NK-92 (cell line): ENCODE data around the gene FAM174B.
"Not testable (repeated sequence)": the region's sequence is repeated elsewhere in the genome, so short reads cannot be mapped to it uniquely, and the experiment has no call there.

Experiments used
- DNase-seq: peaks from one replicate; lab custom pipeline; 2025; ENCODE audit not compliant: unreplicated experiment; lab: John Stamatoyannopoulos, UW

Gene FAM174B

GRCh38 chr15:92619145-92620101, 36.2 kb downstream of the FAM174B start:
- no peak for DNase-seq

DNA sequence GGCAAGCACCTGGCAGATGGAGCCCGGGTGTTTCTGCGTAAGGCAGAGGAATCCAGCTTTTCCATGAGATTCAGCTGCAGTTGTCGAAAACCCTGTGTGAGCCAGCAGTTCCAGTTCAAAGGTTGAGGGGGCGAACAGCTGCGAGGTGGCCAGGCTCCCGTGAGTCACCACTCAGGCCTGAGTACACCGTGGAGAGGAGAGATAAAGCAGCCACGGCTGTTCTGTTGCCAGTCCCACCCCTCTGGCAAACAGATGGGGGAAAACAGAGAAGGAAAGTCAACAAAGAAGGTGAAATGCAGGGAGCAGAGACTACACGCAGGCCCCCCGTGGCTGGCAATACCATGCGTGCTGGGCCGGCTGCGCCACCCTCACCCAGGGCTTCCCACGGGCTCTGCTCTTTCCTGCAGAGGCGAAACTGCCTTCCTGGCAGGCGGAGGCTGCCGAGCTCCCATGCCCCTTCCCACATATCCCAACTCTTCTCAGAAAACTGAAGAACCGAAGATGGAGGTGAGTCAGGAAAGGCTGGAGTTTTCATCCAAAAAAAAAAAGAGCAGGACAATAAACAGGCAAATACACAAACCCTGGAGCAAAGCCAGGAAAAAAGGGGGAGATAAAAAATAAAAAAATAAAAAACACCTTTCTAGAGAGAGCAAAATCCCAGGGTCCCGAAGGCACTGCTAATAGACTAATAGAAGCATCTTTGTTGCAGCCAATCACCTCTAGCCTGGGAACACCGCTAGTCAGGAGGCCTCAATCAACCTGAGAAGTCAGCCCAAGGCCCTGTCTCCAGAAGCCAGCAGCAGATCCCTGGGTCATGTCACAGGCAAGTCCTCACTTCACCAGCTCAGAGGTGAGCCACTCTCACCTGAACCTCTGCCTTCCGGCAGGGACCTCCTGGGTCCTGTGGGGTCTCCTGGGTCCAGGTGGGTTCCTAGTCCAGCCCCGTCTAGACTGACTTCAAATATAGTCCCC, 37.7 kb downstream of the FAM174B start:
- DNase-seq: no peak

GRCh38 chr15:92616621-92617548, 38.7 kb downstream of the FAM174B start:
- no peak for DNase-seq

- no peak for DNase-seq
Observed at GRCh38 chr15:92614791-92615785, 40.5 kb downstream of the FAM174B start.

DNA sequence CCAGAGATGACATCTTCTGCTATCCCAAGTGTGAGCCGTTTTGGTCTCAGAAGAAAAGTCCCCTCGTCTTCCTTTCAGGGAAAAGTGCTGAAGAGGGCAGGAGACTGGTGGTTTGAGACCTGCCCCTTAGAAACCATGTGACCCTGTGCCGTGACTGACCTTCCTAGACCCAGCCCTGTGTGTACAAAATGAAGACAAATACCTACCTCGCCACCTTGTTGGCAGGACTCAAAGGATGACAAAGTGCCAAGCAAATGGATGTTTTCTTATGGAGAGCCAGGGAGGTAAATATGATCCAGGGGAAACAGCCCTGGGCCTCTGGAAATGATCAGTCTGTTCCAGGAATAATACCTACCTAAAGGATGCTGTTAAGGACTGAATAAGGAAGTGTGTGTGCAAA, 41.3 kb downstream of the FAM174B start:
- no peak for DNase-seq

GRCh38 chr15:92613841-92614240, 41.7 kb downstream of the FAM174B start:
- no peak for DNase-seq

GRCh38 chr15:92612891-92613290, 42.7 kb downstream of the FAM174B start:
- no peak for DNase-seq

GRCh38 chr15:92611995-92612745, 43.4 kb downstream of the FAM174B start:
- DNase-seq: no peak

DNA sequence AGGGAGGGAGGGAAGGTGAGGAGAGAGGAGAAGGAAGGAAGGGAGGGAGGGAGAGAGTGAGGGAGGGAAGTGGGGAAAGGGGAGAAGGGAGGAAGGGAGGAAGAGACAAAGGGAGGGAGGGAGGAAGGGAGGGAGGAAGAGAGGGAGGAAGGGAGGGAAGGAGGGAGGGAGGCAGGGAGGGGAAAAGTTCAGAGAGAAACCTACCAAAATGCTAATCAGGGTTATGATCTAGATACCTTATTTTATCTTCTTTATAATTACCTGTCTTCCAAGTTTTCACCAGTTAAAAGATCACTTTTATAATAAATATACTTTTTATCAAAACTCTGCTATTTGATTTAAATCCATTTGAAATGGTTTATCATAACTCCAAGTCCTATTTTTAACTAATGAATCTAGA, 44.4 kb downstream of the FAM174B start:
- no peak for DNase-seq

DNA sequence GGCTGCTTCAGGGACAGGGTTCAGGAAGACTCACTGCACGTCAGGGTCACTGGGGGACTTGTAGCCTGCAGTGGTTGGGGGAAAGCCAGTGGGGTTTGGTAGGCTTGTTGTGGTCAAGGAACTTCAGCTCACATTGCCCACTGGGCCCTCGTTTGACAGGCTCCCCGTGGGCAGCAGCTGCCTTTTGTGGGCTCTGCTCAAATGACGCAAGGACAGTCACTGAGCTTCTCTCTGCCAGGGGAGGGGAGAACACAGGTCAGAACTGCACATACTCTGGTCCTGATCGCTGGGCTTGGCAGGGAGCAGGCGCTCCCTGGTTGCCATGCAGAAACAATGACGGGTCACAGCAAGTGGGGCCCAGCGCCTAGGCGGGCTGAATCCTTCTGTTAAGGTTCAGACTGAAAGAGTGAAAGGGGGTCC, 45.5 kb downstream of the FAM174B start:
- DNase-seq: no peak

- DNase-seq: no peak
Observed at GRCh38 chr15:92608866-92609700, 46.5 kb downstream of the FAM174B start.

DNA sequence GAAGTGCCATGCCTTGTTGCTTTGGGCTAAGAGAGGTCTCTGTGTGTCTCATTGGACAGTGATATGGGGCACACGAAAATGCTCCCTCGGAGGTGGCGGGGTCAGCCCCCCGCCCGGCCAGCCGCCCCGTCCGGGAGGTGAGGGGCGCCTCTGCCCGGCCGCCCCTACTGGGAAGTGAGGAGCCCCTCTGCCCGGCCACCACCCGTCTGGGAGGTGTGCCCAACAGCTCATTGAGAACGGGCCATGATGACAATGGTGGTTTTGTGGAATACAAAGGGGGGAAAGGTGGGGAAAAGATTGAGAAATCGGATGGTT, 48.8 kb downstream of the FAM174B start:
- DNase-seq: not testable (repeated sequence)

- DNase-seq: no peak
Observed at GRCh38 chr15:92606126-92606835, 49.3 kb downstream of the FAM174B start.

DNA sequence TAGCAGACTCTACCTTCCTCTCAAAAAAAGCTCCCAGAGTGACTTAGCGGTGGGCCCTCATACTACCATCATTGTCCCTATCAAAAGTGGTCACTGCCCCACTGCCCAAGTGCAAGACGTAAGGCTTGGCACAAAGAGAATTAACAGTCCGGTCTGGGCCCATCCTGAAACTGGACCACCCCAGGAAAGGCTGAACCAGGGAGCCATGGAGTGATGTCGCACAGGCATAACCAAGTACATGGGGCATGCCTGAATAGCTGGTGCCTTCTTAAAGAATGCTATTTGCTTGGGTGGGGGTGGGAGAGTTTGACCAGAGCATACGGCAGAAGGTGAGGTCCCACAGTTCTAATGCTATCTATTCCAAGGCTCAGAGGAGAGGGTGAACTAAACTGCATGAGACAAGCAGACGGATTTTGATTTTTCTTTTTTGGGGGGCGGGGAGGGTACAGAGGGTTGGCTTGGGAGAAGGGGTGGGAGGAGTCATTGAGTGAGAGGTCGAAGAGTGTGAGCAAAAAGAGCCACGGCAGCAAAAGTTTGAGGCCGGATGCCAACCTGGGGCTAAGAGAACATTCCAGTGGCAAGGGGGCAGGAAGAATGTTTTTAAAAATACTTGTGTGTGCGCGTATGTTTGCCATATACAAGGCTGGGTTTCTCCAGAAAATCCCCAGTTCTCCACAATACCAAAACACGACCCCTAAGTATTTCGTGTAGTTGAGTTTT, 50.2 kb downstream of the FAM174B start:
- no peak for DNase-seq

GRCh38 chr15:92603743-92604470, 51.7 kb downstream of the FAM174B start:
- no peak for DNase-seq

- no peak for DNase-seq
Observed at GRCh38 chr15:92603278-92603677, 52.3 kb downstream of the FAM174B start.
